GM21717 (cell line): Measurements from ENCODE around the gene SNAPC3.

Experiments used
- ATAC-seq: cut with Tn5 transposase; IDR thresholded peaks from one replicate; pipeline ENCODE4 v1.9.1; 2021; ENCODE audit warnings: mild to moderate bottlenecking, moderate library complexity; ENCODE audit not compliant: unreplicated experiment

SNAPC3 gene

GRCh38 chr9:15491950-15492349 is 69.3 kb downstream of the SNAPC3 start:
- ATAC-seq, result no peak

- no peak for ATAC-seq
Observed at GRCh38 chr9:15492485-15493150, 69.9 kb downstream of the SNAPC3 start.

- no peak for ATAC-seq
Observed at GRCh38 chr9:15498246-15498995, 75.7 kb downstream of the SNAPC3 start.

GRCh38 chr9:15499139-15499538 is 76.5 kb downstream of the SNAPC3 start:
- no peak for ATAC-seq

- no peak for ATAC-seq
Observed at GRCh38 chr9:15501179-15501578, 78.5 kb downstream of the SNAPC3 start.

GRCh38 chr9:15501803-15502202 is 79.1 kb downstream of the SNAPC3 start:
- no peak for ATAC-seq

- no peak for ATAC-seq
Observed at GRCh38 chr9:15505921-15506320, 83.2 kb downstream of the SNAPC3 start.

GRCh38 chr9:15509931-15510788 is 87.5 kb downstream of the SNAPC3 start:
- ATAC-seq, result peak; percentile 42

- peak; percentile 84 for ATAC-seq
Observed at GRCh38 chr9:15510789-15511575, 88.3 kb downstream of the SNAPC3 start, which contains the start of gene PSIP1. Gene PSIP1, minus strand, starts transcription at chr9:15510970. Its CDS starts 782 bp downstream, at chr9:15510188.
